Measurements from ENCODE around the gene NELFCD. TPM values are rescaled to one million over a fixed set of nuclear protein-coding genes. Genes with fewer than 3 reads are reported as not detected.
"Not testable (repeated sequence)": the region's sequence is repeated elsewhere in the genome, so short reads cannot be mapped to it uniquely, and the experiment has no call there.

The NELFCD gene, protein sequence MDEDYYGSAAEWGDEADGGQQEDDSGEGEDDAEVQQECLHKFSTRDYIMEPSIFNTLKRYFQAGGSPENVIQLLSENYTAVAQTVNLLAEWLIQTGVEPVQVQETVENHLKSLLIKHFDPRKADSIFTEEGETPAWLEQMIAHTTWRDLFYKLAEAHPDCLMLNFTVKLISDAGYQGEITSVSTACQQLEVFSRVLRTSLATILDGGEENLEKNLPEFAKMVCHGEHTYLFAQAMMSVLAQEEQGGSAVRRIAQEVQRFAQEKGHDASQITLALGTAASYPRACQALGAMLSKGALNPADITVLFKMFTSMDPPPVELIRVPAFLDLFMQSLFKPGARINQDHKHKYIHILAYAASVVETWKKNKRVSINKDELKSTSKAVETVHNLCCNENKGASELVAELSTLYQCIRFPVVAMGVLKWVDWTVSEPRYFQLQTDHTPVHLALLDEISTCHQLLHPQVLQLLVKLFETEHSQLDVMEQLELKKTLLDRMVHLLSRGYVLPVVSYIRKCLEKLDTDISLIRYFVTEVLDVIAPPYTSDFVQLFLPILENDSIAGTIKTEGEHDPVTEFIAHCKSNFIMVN
- 30.6 TPM for total RNA-seq
- long read RNA-seq, transcript NELFCD-213 (15 exons, 2,305 nt): major isoform, 21 of 37 reads
- long read RNA-seq, partial matches to known transcripts: 7 of 37 reads
- long read RNA-seq, other reads (novel, unspliced or antisense): 6 of 37 reads

- intact Hi-C loops (cut with DNase I): loop anchor here (2.0 kb wide), 2 partner anchors 50 to 84 kb away; no protein-coding TSS in a partner anchor
- ATAC-seq: peak; percentile 96
Observed at GRCh38 chr20:58980711-58981627, at the start of gene NELFCD. TSS of gene NELFCD (plus strand) at chr20:58981256. CDS start at chr20:58981310, 54 bp downstream.

DNA sequence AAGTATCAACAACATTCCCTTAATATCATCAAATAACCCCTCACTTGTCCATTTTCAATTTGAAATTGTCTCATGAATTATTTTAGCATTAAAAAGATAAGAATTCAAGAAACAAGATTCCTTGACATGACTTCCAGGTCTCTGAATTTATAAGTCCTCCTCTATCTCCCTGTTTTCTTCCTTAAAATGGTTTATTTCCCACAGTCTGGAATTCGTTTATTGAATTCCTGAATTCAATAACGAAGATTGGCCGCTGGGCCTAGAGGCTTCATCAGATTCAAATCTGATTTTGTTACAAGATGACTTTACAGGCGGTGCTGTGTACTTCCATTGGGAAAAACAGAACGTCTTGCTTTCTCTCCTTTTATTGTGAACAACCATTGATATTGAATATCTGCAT is 48.9 kb upstream of the NELFCD start:
- no peak for DNase-seq (ENCODE audit: missing footprints)
- no peak for ATAC-seq
- intact Hi-C loops (cut with DNase I): no loop called here

More at GRCh38 chr20:58980711-58981627, at the start of gene NELFCD:
- peak; percentile 95 for DNase-seq (ENCODE audit: missing footprints)

- ATAC-seq (no peak), DNase-seq (ENCODE audit: missing footprints) (no peak)
- intact Hi-C loops (cut with DNase I): no loop called here
Observed at GRCh38 chr20:58938078-58938477, 43.0 kb upstream of the NELFCD start.

DNA sequence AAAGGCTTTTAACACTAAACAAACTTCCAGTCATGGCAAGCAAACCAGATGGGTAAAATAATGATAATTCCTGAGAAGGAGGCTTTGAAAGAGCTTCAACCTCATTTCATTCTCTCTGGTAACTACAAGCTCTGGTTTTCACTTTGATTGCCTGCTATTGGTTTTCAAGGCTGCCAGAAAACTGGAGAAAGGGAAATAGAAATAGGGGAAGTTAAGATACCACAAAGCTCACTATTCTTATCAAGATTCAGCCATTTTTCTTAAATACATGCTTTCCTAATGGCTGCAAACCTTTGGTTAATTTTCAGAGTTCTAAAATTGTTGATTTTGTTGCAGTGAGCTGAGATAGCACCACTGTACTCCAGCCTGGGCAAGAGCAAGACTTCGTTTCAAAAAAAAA is 42.5 kb upstream of the NELFCD start:
- intact Hi-C loops (cut with DNase I): no loop called here
- DNase-seq (ENCODE audit: missing footprints): no peak
- ATAC-seq: no peak

GRCh38 chr20:58941471-58941870 is 39.6 kb upstream of the NELFCD start:
- intact Hi-C loops (cut with DNase I): no loop called here
- DNase-seq (ENCODE audit: missing footprints) (no peak), ATAC-seq (no peak)

DNA sequence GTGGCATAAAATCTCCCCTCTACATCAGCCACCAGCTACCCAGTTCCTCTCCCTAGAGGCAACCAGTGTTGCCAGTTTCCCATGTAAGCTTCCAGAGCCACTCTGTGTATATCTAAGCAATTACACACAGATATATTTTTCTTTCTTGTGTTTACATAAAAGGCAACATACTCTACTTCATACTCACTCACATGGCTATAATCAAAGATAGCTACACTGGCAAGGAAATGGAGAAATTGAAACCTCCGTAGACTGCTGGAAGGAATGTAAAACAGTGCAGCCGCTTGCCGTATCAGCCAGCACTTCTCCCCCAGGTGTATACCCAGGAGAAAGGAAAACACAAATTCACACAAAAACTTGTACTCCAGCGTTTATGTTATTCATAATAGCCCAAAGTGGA is 38.5 kb upstream of the NELFCD start:
- ATAC-seq: no peak
- intact Hi-C loops (cut with DNase I): no loop called here
- DNase-seq (ENCODE audit: missing footprints): no peak

- intact Hi-C loops (cut with DNase I): no loop called here
- ATAC-seq: no peak
- no peak for DNase-seq (ENCODE audit: missing footprints)
Observed at GRCh38 chr20:58944610-58945009, 36.4 kb upstream of the NELFCD start.

DNA sequence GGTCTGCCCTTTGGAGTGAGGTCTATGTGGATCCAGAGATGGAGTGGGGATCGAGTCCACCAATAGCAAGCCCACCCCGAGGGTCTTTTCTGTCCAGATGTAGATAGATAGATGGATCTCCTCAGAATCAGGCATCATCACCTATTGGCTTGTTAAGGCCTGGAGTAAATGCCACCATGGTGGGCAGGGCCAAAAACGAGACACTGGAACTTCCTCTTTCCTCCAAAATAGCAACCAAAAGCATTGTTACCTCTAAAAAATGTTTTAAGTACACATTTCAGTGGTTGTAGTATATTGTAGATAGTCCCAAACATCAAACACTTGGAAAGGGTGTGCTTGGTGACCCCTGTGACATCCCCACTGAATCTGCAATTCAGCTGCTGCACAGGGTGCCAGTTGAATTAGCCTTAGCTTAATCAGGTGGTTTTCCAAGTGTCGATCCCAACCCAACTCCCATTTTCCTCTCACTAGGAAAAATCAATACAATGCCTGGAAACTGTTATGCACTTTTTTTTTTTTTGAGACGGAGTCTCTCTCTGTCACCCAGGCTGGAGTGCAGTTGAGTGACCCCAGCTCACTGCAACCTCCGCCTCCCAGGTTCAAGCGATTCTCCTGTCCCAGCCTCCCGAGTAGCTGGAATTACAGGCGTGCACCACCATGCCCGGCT is 35.0 kb upstream of the NELFCD start:
- ATAC-seq: no peak
- DNase-seq (ENCODE audit: missing footprints): no peak
- intact Hi-C loops (cut with DNase I): no loop called here

- ATAC-seq; DNase-seq (ENCODE audit: missing footprints); intact Hi-C loops (cut with DNase I): not testable (repeated sequence)
Observed at GRCh38 chr20:58947797-58948388, 33.2 kb upstream of the NELFCD start.

GRCh38 chr20:58950603-58951002 is 30.5 kb upstream of the NELFCD start:
- ATAC-seq (no peak), DNase-seq (ENCODE audit: missing footprints) (no peak)
- intact Hi-C loops (cut with DNase I): no loop called here

GRCh38 chr20:58953050-58953449 is 28.0 kb upstream of the NELFCD start:
- intact Hi-C loops (cut with DNase I): no loop called here
- DNase-seq (ENCODE audit: missing footprints) (no peak), ATAC-seq (no peak)

- no peak for DNase-seq (ENCODE audit: missing footprints)
- intact Hi-C loops (cut with DNase I): no loop called here
- ATAC-seq: no peak
Observed at GRCh38 chr20:58956078-58956477, 25.0 kb upstream of the NELFCD start.

DNA sequence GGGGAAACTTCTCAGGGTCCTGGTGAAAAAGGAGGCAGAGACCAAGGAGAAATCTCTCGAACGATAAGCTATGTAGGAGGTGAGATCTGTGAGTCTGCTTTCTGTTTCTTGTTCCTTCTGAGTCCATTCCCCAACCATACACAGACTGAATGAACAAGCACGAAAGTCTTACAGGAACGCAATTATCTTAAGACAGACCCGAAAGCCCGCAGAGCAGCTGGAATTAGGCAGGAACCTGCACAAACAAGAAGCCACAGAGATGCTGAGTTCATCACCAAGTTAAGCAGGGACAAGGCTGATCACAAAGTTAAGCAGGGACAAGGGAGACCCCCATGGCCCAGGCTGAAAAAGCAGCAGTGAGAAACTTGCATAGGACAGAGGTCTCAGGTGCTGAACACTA is 21.4 kb upstream of the NELFCD start:
- ATAC-seq: no peak
- DNase-seq (ENCODE audit: missing footprints): no peak
- intact Hi-C loops (cut with DNase I): no loop called here

DNA sequence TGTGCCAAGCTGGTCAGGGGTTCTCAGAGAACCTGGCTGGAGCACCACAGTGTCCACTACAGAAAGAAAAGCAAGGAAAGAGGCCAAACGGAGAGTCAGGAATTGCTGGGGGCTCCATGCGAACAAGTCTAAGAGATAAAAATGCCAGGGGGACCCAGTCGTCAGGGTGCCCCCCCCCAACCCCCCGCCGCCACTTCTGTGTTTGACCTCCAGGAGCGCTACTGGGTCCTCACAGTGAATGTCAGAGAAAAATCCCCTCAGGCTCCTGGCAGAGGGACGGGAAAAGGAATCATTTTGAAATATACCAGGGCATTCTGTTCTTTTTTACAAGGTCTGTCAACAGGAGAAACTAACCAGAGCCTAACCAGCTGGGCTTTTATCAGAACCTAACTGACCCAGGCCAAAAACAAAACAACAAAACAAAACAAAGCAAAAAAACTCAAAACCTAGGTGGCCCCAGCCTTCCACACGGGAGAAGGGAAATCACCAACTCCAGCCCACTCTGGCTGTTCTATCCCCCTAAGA is 17.9 kb upstream of the NELFCD start:
- intact Hi-C loops (cut with DNase I): no loop called here
- ATAC-seq (no peak), DNase-seq (ENCODE audit: missing footprints) (no peak)

- DNase-seq (ENCODE audit: missing footprints); ATAC-seq; intact Hi-C loops (cut with DNase I): not testable (repeated sequence)
Observed at GRCh38 chr20:58963922-58964321, 17.1 kb upstream of the NELFCD start.

- ATAC-seq (no peak), DNase-seq (ENCODE audit: missing footprints) (no peak)
- intact Hi-C loops (cut with DNase I): no loop called here
Observed at GRCh38 chr20:58965270-58966064, 15.6 kb upstream of the NELFCD start.
